HepG2 (cell line): ENCODE data around the gene TRAPPC12. TPM values are rescaled to one million over a fixed set of nuclear protein-coding genes. Genes with fewer than 3 reads are reported as not detected.

ENCODE experiments used
- ARHGAP35 ChIP-seq: sonication (generic); formaldehyde crosslinking; IDR thresholded peaks from 2 replicates; pipeline ENCODE4 v1.9.0; 2022; ENCODE audit warnings: mild to moderate bottlenecking, inconsistent platforms, moderate library complexity, missing genetic modification reagents, borderline replicate concordance
- ETV6 ChIP-seq: sonication (generic); formaldehyde crosslinking; conservative IDR thresholded peaks from 2 replicates; pipeline ENCODE4 v1.4.0; 2020; ENCODE audit warnings: missing genetic modification reagents
- IKZF1 ChIP-seq: fragments of 450-650 bp; IDR thresholded peaks from 2 replicates; pipeline ENCODE4 v1.7.1; 2016
- KLF15 ChIP-seq: sonication (generic); formaldehyde crosslinking; IDR thresholded peaks from 2 replicates; pipeline ENCODE4 v1.8.1; 2023; ENCODE audit warnings: borderline replicate concordance, mild to moderate bottlenecking, inconsistent platforms, missing genetic modification reagents, mixed read lengths
- NCOA2 ChIP-seq: sonication (generic); formaldehyde crosslinking; IDR thresholded peaks from 2 replicates; pipeline ENCODE4 v1.8.0; 2022; ENCODE audit warnings: inconsistent platforms
- TRAFD1 ChIP-seq: sonication (generic); formaldehyde crosslinking; IDR thresholded peaks from 2 replicates; pipeline ENCODE4 v1.5.1; 2020; ENCODE audit warnings: missing genetic modification reagents, mild to moderate bottlenecking, borderline replicate concordance
- YEATS4 ChIP-seq: sonication (generic); formaldehyde crosslinking; IDR thresholded peaks from 2 replicates; pipeline ENCODE4 v1.4.0; 2020; ENCODE audit warnings: missing genetic modification reagents, borderline replicate concordance
- ZBTB20 ChIP-seq: sonication (generic); formaldehyde crosslinking; IDR thresholded peaks from 2 replicates; pipeline ENCODE4 v1.8.1; 2023; ENCODE audit warnings: missing genetic modification reagents, low read depth, mild to moderate bottlenecking, borderline replicate concordance
- ZBTB42 ChIP-seq: sonication (generic); formaldehyde crosslinking; IDR thresholded peaks from 2 replicates; pipeline ENCODE4 v1.5.0; 2020; ENCODE audit warnings: mild to moderate bottlenecking, missing genetic modification reagents
- ZFP1 ChIP-seq: IDR thresholded peaks from 2 replicates; pipeline ENCODE4 v1.6.1; 2016
- ZFP37 ChIP-seq: sonication (generic); formaldehyde crosslinking; IDR thresholded peaks from 2 replicates; pipeline ENCODE4 v1.4.0; 2020; ENCODE audit warnings: missing genetic modification reagents, borderline replicate concordance
- ZNF382 ChIP-seq: sonication (generic); formaldehyde crosslinking; IDR thresholded peaks from 2 replicates; pipeline ENCODE4 v1.5.0; 2020; ENCODE audit warnings: missing genetic modification reagents, mild to moderate bottlenecking, borderline replicate concordance
- ZNF451 ChIP-seq: sonication (generic); formaldehyde crosslinking; IDR thresholded peaks from 2 replicates; pipeline ENCODE4 v1.5.0; 2020; ENCODE audit warnings: mild to moderate bottlenecking, missing genetic modification reagents
- ZNF501 ChIP-seq: sonication (generic); formaldehyde crosslinking; IDR thresholded peaks from 2 replicates; pipeline ENCODE4 v1.5.1; 2020; ENCODE audit warnings: mild to moderate bottlenecking, moderate library complexity, missing genetic modification reagents
- ZNF543 ChIP-seq: sonication (generic); formaldehyde crosslinking; IDR thresholded peaks from 2 replicates; pipeline ENCODE4 v1.4.0; 2020; ENCODE audit warnings: mild to moderate bottlenecking, missing genetic modification reagents
- ZNF547 ChIP-seq: sonication (generic); formaldehyde crosslinking; IDR thresholded peaks from 2 replicates; pipeline ENCODE4 v1.5.1; 2020; ENCODE audit warnings: mild to moderate bottlenecking, missing genetic modification reagents
- ZNF577 ChIP-seq: sonication (generic); formaldehyde crosslinking; IDR thresholded peaks from 2 replicates; pipeline ENCODE4 v1.4.0; 2020; ENCODE audit warnings: mild to moderate bottlenecking, low read depth, missing genetic modification reagents, borderline replicate concordance
- ZNF598 ChIP-seq: sonication (generic); formaldehyde crosslinking; IDR thresholded peaks from 2 replicates; pipeline ENCODE4 v1.5.1; 2020; ENCODE audit warnings: mild to moderate bottlenecking, missing genetic modification reagents, borderline replicate concordance
- ZNF781 ChIP-seq: sonication (generic); formaldehyde crosslinking; IDR thresholded peaks from 2 replicates; pipeline ENCODE4 v1.5.1; 2020; ENCODE audit warnings: borderline replicate concordance, mild to moderate bottlenecking, missing genetic modification reagents; ENCODE audit errors: not compliant biosample characterization
- polyA plus RNA-seq, 8 experiments: library from polyadenylated mRNA; depleted of rRNA in 3 of 8; stranded (reverse) in 7 of 8; unstranded in 1 of 8; fragments of >200 nt; fragmentation: Illumina TruSeq in 4 of 8; extraction: Trizol in 4 of 8; gene quantifications; 2 replicates each; pipeline versions ENCODE4 v1.2.1 to v1.2.3, GENCODE V29; 2011 to 2016; ENCODE audit warnings: low read depth in 4 of 8, missing spikeins in 1 of 8, mixed read lengths in 1 of 8; ENCODE audit not compliant: insufficient read depth in 1 of 8
- total RNA-seq, 5 experiments: library from RNA; depleted of rRNA; stranded (reverse); fragments of >200 nt; fragmentation: Illumina TruSeq; extraction: Trizol; gene quantifications; 2 replicates each; pipeline ENCODE4 v1.2.3, GENCODE V29; 2016; ENCODE audit warnings: low read depth in 1 of 5
- TF ChIP-seq, protein P1 (sequence below): sonication (generic); formaldehyde crosslinking; IDR thresholded peaks from 2 replicates; pipeline ENCODE4 v1.5.0; 2020; ENCODE audit warnings: missing genetic modification reagents
- TF ChIP-seq, protein P2 (sequence below): sonication (generic); formaldehyde crosslinking; conservative IDR thresholded peaks from 2 replicates; pipeline ENCODE4 v1.4.0; 2020; ENCODE audit warnings: missing genetic modification reagents
- TF ChIP-seq, protein P3 (sequence below): sonication (generic); formaldehyde crosslinking; IDR thresholded peaks from 2 replicates; pipeline ENCODE4 v1.8.0; 2023; ENCODE audit warnings: mild to moderate bottlenecking, missing genetic modification reagents
- TF ChIP-seq, protein P4 (sequence below): sonication (generic); formaldehyde crosslinking; IDR thresholded peaks from 2 replicates; pipeline ENCODE4 v1.4.0; 2020; ENCODE audit warnings: mild to moderate bottlenecking, missing genetic modification reagents

The TRAPPC12 gene
- total and polyA plus RNA-seq, 2 of the 13 experiments (the other 11 are each of a cell fraction or from before 2014, with no cell fraction given), result 46.4 to 97.7 TPM

- TF ChIP-seq YEATS4 (CRISPR knock-in tag) (no peak), KLF15 (CRISPR knock-in tag) (no peak), ZNF781 (no peak), ZNF451 (CRISPR knock-in tag) (no peak), ZBTB42 (CRISPR knock-in tag) (no peak), IKZF1 (no peak), ZFP1 (no peak; the same call in 1 of the 2 replicates), TRAFD1 (peak; percentile 43; the same call in 1 of the 2 replicates), ZNF577 (CRISPR knock-in tag) (no peak), ARHGAP35 (CRISPR knock-in tag) (no peak), NCOA2 (CRISPR knock-in tag) (no peak), ZNF543 (CRISPR knock-in tag) (peak; percentile 66; the same call in 1 of the 2 replicates), ZFP37 (CRISPR knock-in tag) (no peak), ZNF547 (CRISPR knock-in tag) (no peak; the same call in 1 of the 2 replicates), ZNF501 (CRISPR knock-in tag) (peak; percentile 90), ZBTB20 (CRISPR knock-in tag) (0 out of 2 replicates have a peak, but pooled peaks have one; percentile 55), ZNF598 (CRISPR knock-in tag) (no peak), ETV6 (CRISPR knock-in tag) (no peak; the same call in 1 of the 2 replicates), ZNF382 (CRISPR knock-in tag) (no peak)
- TF ChIP-seq, protein P1, sequence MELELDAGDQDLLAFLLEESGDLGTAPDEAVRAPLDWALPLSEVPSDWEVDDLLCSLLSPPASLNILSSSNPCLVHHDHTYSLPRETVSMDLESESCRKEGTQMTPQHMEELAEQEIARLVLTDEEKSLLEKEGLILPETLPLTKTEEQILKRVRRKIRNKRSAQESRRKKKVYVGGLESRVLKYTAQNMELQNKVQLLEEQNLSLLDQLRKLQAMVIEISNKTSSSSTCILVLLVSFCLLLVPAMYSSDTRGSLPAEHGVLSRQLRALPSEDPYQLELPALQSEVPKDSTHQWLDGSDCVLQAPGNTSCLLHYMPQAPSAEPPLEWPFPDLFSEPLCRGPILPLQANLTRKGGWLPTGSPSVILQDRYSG (CRISPR knock-in tag), result no peak
- TF ChIP-seq, protein P2, sequence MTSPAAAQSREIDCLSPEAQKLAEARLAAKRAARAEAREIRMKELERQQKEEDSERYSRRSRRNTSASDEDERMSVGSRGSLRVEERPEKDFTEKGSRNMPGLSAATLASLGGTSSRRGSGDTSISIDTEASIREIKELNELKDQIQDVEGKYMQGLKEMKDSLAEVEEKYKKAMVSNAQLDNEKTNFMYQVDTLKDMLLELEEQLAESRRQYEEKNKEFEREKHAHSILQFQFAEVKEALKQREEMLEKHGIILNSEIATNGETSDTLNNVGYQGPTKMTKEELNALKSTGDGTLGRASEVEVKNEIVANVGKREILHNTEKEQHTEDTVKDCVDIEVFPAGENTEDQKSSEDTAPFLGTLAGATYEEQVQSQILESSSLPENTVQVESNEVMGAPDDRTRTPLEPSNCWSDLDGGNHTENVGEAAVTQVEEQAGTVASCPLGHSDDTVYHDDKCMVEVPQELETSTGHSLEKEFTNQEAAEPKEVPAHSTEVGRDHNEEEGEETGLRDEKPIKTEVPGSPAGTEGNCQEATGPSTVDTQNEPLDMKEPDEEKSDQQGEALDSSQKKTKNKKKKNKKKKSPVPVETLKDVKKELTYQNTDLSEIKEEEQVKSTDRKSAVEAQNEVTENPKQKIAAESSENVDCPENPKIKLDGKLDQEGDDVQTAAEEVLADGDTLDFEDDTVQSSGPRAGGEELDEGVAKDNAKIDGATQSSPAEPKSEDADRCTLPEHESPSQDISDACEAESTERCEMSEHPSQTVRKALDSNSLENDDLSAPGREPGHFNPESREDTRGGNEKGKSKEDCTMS (CRISPR knock-in tag), result no peak
- TF ChIP-seq, protein P3, sequence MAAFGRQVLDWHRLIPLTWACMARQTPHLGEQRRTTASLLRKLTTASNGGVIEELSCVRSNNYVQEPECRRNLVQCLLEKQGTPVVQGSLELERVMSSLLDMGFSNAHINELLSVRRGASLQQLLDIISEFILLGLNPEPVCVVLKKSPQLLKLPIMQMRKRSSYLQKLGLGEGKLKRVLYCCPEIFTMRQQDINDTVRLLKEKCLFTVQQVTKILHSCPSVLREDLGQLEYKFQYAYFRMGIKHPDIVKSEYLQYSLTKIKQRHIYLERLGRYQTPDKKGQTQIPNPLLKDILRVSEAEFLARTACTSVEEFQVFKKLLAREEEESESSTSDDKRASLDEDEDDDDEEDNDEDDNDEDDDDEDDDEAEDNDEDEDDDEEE (CRISPR knock-in tag), result no peak
- TF ChIP-seq, protein P4, sequence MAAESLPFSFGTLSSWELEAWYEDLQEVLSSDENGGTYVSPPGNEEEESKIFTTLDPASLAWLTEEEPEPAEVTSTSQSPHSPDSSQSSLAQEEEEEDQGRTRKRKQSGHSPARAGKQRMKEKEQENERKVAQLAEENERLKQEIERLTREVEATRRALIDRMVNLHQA (CRISPR knock-in tag), result no peak
Measured at GRCh38 chr2:3492951-3493614, 113.6 kb downstream of the TRAPPC12 start (continued).
